T-helper 1 cell treated with Interleukin-12 subunit alpha and Interleukin-12 subunit beta and Interleukin-4 antibody, amounts not matched to agents 30 ng/mL and 1 ng/mL, for 36 hours (primary cell): ENCODE results near the gene ZBTB20. TPM values are rescaled to one million over a fixed set of nuclear protein-coding genes. Genes with fewer than 3 reads are reported as not detected.

Experiments
- intact Hi-C: fragments of 100-400 bp; cut with micrococcal nuclease; formaldehyde crosslinking; loops from one replicate; pipeline ENCODE4 v1.15.1; 2024
- total RNA-seq: library from RNA; stranded (reverse); gene quantifications from 2 replicates; pipeline ENCODE4 v1.2.3, GENCODE V29; 2022

The ZBTB20 gene
- total RNA-seq, 1 donor from 2014 or later = 10.2 TPM

GRCh38 chr3:114792159-114792918 is 354.7 kb downstream of the ZBTB20 start:
- intact Hi-C loops = no loop called here

- intact Hi-C loops = no loop called here
These were observed 356.3 kb downstream of the ZBTB20 start for GRCh38 chr3:114790752-114791151.

GRCh38 chr3:114789803-114790202 is 357.3 kb downstream of the ZBTB20 start:
- intact Hi-C loops = no loop called here

- intact Hi-C loops = no loop called here
These were observed 371.7 kb downstream of the ZBTB20 start for GRCh38 chr3:114775395-114775794.

- intact Hi-C loops = no loop called here
These were observed 376.2 kb downstream of the ZBTB20 start for GRCh38 chr3:114770874-114771273.

- intact Hi-C loops = no loop called here
These were observed 383.0 kb downstream of the ZBTB20 start for GRCh38 chr3:114764056-114764492.

GRCh38 chr3:114762144-114762543 is 384.9 kb downstream of the ZBTB20 start:
- intact Hi-C loops = no loop called here

- intact Hi-C loops = no loop called here
These were observed 386.4 kb downstream of the ZBTB20 start for GRCh38 chr3:114760679-114761078.

GRCh38 chr3:114758831-114759699 is 388.0 kb downstream of the ZBTB20 start:
- intact Hi-C loops = no loop called here

- intact Hi-C loops = no loop called here
These were observed 390.4 kb downstream of the ZBTB20 start for GRCh38 chr3:114756506-114757279.

GRCh38 chr3:114746502-114746901 is 400.6 kb downstream of the ZBTB20 start:
- intact Hi-C loops = loop anchor here (10.0 kb wide), 1 partner anchor 692 kb away; the partner anchor contains the start of genes CCDC191 and QTRT2

- intact Hi-C loops = loop anchor here (10.0 kb wide), 1 partner anchor 691 kb away; the partner anchor contains the start of genes CCDC191 and QTRT2
These were observed 401.5 kb downstream of the ZBTB20 start for GRCh38 chr3:114745322-114746240.

GRCh38 chr3:114743746-114744485 is 403.2 kb downstream of the ZBTB20 start:
- intact Hi-C loops = loop anchor here (10.0 kb wide), 1 partner anchor 689 kb away; the partner anchor contains the start of genes CCDC191 and QTRT2

GRCh38 chr3:114741066-114741465 is 406.0 kb downstream of the ZBTB20 start:
- intact Hi-C loops = loop anchor here (10.0 kb wide), 1 partner anchor 686 kb away; the partner anchor contains the start of genes CCDC191 and QTRT2

GRCh38 chr3:114739627-114740026 is 407.5 kb downstream of the ZBTB20 start:
- intact Hi-C loops = loop anchor here (10.0 kb wide), 1 partner anchor 685 kb away; the partner anchor contains the start of genes CCDC191 and QTRT2

GRCh38 chr3:114732353-114732752 is 414.7 kb downstream of the ZBTB20 start:
- intact Hi-C loops = no loop called here

GRCh38 chr3:114730397-114730796 is 416.7 kb downstream of the ZBTB20 start:
- intact Hi-C loops = no loop called here

GRCh38 chr3:114727373-114727772 is 419.7 kb downstream of the ZBTB20 start:
- intact Hi-C loops = no loop called here

GRCh38 chr3:114725966-114726365 is 421.1 kb downstream of the ZBTB20 start:
- intact Hi-C loops = no loop called here
